Hepatocyte (in vitro differentiated cells): ENCODE data around the gene INS. TPM values are rescaled to one million over a fixed set of nuclear protein-coding genes. Genes with fewer than 3 reads are reported as not detected.

Source experiments
- DNase-seq: peaks from one replicate; pipeline ENCODE4 v3.0.0-alpha.2; 2016; ENCODE audit warnings: low spot score
- H2AFZ ChIP-seq: fragments of 200-600 bp; sonication (generic); 2 replicates; pipeline ENCODE4 v1.6.0; 2016; ENCODE audit warnings: antibody characterized with exemption, mild to moderate bottlenecking
- H3K27ac ChIP-seq: fragments of 200-600 bp; sonication (generic); 2 replicates; pipeline ENCODE4 v1.5.1; 2016; ENCODE audit warnings: mild to moderate bottlenecking
- H3K27me3 ChIP-seq: fragments of 200-600 bp; sonication (generic); 2 replicates; pipeline ENCODE4 v1.6.1; 2016
- H3K36me3 ChIP-seq: fragments of 200-600 bp; sonication (generic); replicated peaks from 2 replicates; pipeline ENCODE4 v1.5.1; 2016; ENCODE audit warnings: low read depth; ENCODE audit not compliant: insufficient read depth
- H3K4me1 ChIP-seq: fragments of 200-600 bp; sonication (generic); 2 replicates; pipeline ENCODE4 v1.5.1; 2016; ENCODE audit warnings: mild to moderate bottlenecking, moderate library complexity; ENCODE audit not compliant: insufficient read depth
- H3K4me2 ChIP-seq: fragments of 200-600 bp; sonication (generic); 2 replicates; pipeline ENCODE4 v1.6.0; 2016
- H3K4me3 ChIP-seq: fragments of 200-600 bp; sonication (generic); 2 replicates; pipeline ENCODE4 v1.5.1; 2016; ENCODE audit warnings: mild to moderate bottlenecking
- H3K79me2 ChIP-seq: fragments of 200-600 bp; sonication (generic); 2 replicates; pipeline ENCODE4 v1.6.0; 2017; ENCODE audit warnings: mild to moderate bottlenecking
- H3K9me2 ChIP-seq: fragments of 200-600 bp; sonication (generic); replicated peaks from 2 replicates; pipeline ENCODE4 v1.6.0; 2017; ENCODE audit warnings: mild to moderate bottlenecking; ENCODE audit not compliant: insufficient read depth
- H3K9me3 ChIP-seq: fragments of 200-600 bp; sonication (generic); 2 replicates; pipeline ENCODE4 v1.5.1; 2016; ENCODE audit warnings: low read depth, mild to moderate bottlenecking
- H4K20me1 ChIP-seq: fragments of 200-600 bp; sonication (generic); 2 replicates; pipeline ENCODE4 v1.6.0; 2016; ENCODE audit warnings: mild to moderate bottlenecking; ENCODE audit not compliant: insufficient read depth, poor library complexity, severe bottlenecking
- CTCF ChIP-seq: fragments of 200-600 bp; sonication (generic); IDR thresholded peaks from 2 replicates; pipeline ENCODE4 v1.5.1; 2016; ENCODE audit warnings: antibody characterized with exemption, mild to moderate bottlenecking; ENCODE audit not compliant: poor library complexity
- EZH2 ChIP-seq: fragments of 200-600 bp; sonication (generic); IDR thresholded peaks from 2 replicates; pipeline ENCODE4 v1.6.1; 2016; ENCODE audit warnings: antibody characterized with exemption, mild to moderate bottlenecking, borderline replicate concordance
- EZH2phosphoT487 ChIP-seq: fragments of 200-600 bp; sonication (generic); IDR thresholded peaks from one replicate; pipeline ENCODE4 v1.6.1; 2018; ENCODE audit warnings: antibody characterized with exemption, mild to moderate bottlenecking, low read depth, moderate library complexity; ENCODE audit not compliant: unreplicated experiment, severe bottlenecking
- WGBS: methylation state at CpG from one replicate; pipeline ENCODE4 v1.1.6; 2016; ENCODE audit warnings: low lambda C conversion rate; ENCODE audit errors: missing lambda C conversion rate; 5-methylcytosine and 5-hydroxymethylcytosine counted together
- polyA plus RNA-seq: library from polyadenylated mRNA; unstranded; fragments of >200 nt; fragmentation: Nextera tagmentation; extraction: Ambion mirVana; gene quantifications from 2 replicates; pipeline ENCODE4 v1.2.1, GENCODE V29; 2016
- total RNA-seq: library from RNA; depleted of rRNA; stranded (reverse); fragments of >200 nt; gene quantifications from 2 replicates; pipeline ENCODE4 v1.2.3, GENCODE V29; 2014

Gene INS
- total and polyA plus RNA-seq, 2 experiments from 2014 or later: not detected

- H3K27me3 ChIP-seq: peaks cover 58% of the 10 kb centered on the region
- 46% methylated on average over 13 of the region's 18 CpGs for WGBS
- no peaks in the 10 kb centered on the region for H3K9me3 ChIP-seq
- no peak for DNase-seq
- peaks cover 26% of the 10 kb centered on the region for H3K4me1 ChIP-seq
- peak overlapping the region; percentile 92 for H3K27ac ChIP-seq
- no peaks in the 10 kb centered on the region for H3K36me3 ChIP-seq
- peak overlapping the region; percentile 92 for H3K4me2 ChIP-seq
- H4K20me1 ChIP-seq: no peaks in the 10 kb centered on the region
- H3K79me2 ChIP-seq: peaks cover 73% of the 10 kb centered on the region
- no peaks in the 10 kb centered on the region for H3K9me2 ChIP-seq
- TF ChIP-seq CTCF (no peak), EZH2 (no peak), EZH2phosphoT487 (no peak)
- H3K4me3 ChIP-seq: peak overlapping the region; percentile 43
- no peak overlapping the region for H2AFZ ChIP-seq
Observed at GRCh38 chr11:2144544-2145248, 16.3 kb downstream of the INS start.

- H4K20me1 ChIP-seq: no peaks in the 10 kb centered on the region
- H3K4me3 ChIP-seq: peak overlapping the region; percentile 43
- H3K9me3 ChIP-seq: no peaks in the 10 kb centered on the region
- H3K79me2 ChIP-seq: peaks cover 72% of the 10 kb centered on the region
- H3K9me2 ChIP-seq: no peaks in the 10 kb centered on the region
- no peak overlapping the region for H2AFZ ChIP-seq
- TF ChIP-seq EZH2 (no peak), EZH2phosphoT487 (peak; percentile 47), CTCF (peak; percentile 35)
- H3K27ac ChIP-seq: peak overlapping the region; percentile 92
- WGBS: 2% methylated on average over 66 of the region's 72 CpGs
- no peaks in the 10 kb centered on the region for H3K36me3 ChIP-seq
- H3K4me1 ChIP-seq: peaks cover 21% of the 10 kb centered on the region
- H3K27me3 ChIP-seq: peaks cover 58% of the 10 kb centered on the region
- peak overlapping the region; percentile 92 for H3K4me2 ChIP-seq
- peak; percentile 60 for DNase-seq
Observed at GRCh38 chr11:2143799-2144543, 17.0 kb downstream of the INS start.

- Histone ChIP-seq H3K9me2 (no peaks in the 10 kb centered on the region), H3K9me3 (no peaks in the 10 kb centered on the region), H3K79me2 (peaks cover 77% of the 10 kb centered on the region), H3K4me2 (peak overlapping the region; percentile 92), H3K4me1 (peaks cover 21% of the 10 kb centered on the region), H3K27me3 (peaks cover 58% of the 10 kb centered on the region), H4K20me1 (peaks cover 3% of the 10 kb centered on the region), H2AFZ (no peak overlapping the region), H3K27ac (peak overlapping the region; percentile 92), H3K4me3 (peak overlapping the region; percentile 43), H3K36me3 (no peaks in the 10 kb centered on the region)
- TF ChIP-seq EZH2phosphoT487 (no peak), EZH2 (no peak), CTCF (no peak)
- DNase-seq: no peak
- WGBS: 20% methylated on average over 12 of the region's 12 CpGs
Observed at GRCh38 chr11:2143477-2143798, 17.6 kb downstream of the INS start.
